HepG2 (cell line): ENCODE measurements around the gene NCOA3. TPM values are rescaled to one million over a fixed set of nuclear protein-coding genes. Genes with fewer than 3 reads are reported as not detected.

Experiments used
- ATF1 ChIP-seq: IDR thresholded peaks from 2 replicates; pipeline ENCODE4 v1.6.1; 2016; ENCODE audit warnings: mild to moderate bottlenecking, control low read depth
- BCL6 ChIP-seq: IDR thresholded peaks from 2 replicates; pipeline ENCODE4 v1.6.1; 2016; ENCODE audit warnings: missing genetic modification reagents, missing compliant biosample characterization
- CEBPB ChIP-seq: IDR thresholded peaks from 2 replicates; pipeline ENCODE4 v1.6.1; 2011; ENCODE audit warnings: low read depth, low read length, improper control_type of control experiment, borderline replicate concordance
- EP300 ChIP-seq, 3 experiments: sonication (generic) in 1 of 3; formaldehyde crosslinking in 1 of 3; IDR thresholded peaks; 2 replicates each; pipeline versions ENCODE4 v1.5.1 to v1.6.1; 2011 to 2020; ENCODE audit warnings: low read depth in 2 of 3, low read length in 2 of 3, borderline replicate concordance in 1 of 3, improper control_type of control experiment in 1 of 3, mild to moderate bottlenecking in 1 of 3, missing genetic modification reagents in 1 of 3, moderate library complexity in 1 of 3
- FOXM1 ChIP-seq: sonication (generic); formaldehyde crosslinking; IDR thresholded peaks from 2 replicates; pipeline ENCODE4 v1.5.0; 2020; ENCODE audit warnings: missing genetic modification reagents
- NFRKB ChIP-seq: fragments of 450-650 bp; IDR thresholded peaks from 2 replicates; pipeline ENCODE4 v1.6.1; 2017
- POGZ ChIP-seq: sonication (generic); formaldehyde crosslinking; IDR thresholded peaks from 2 replicates; pipeline ENCODE4 v1.4.0; 2020; ENCODE audit warnings: mild to moderate bottlenecking, missing genetic modification reagents
- RFXANK ChIP-seq: IDR thresholded peaks from 2 replicates; pipeline ENCODE4 v1.6.1; 2016
- SIN3A ChIP-seq: IDR thresholded peaks from 2 replicates; pipeline ENCODE4 v1.6.1; 2011; ENCODE audit warnings: low read depth, mild to moderate bottlenecking, control low read depth, low read length, borderline replicate concordance
- ZMYM3 ChIP-seq: sonication (generic); formaldehyde crosslinking; IDR thresholded peaks from 2 replicates; pipeline ENCODE4 v1.5.1; 2020; ENCODE audit warnings: mild to moderate bottlenecking, missing genetic modification reagents
- ZNF660 ChIP-seq: sonication (generic); formaldehyde crosslinking; IDR thresholded peaks from 2 replicates; pipeline ENCODE4 v1.5.1; 2020; ENCODE audit warnings: mild to moderate bottlenecking, low read depth, missing genetic modification reagents, borderline replicate concordance
- polyA plus RNA-seq, 8 experiments: library from polyadenylated mRNA; depleted of rRNA in 3 of 8; stranded (reverse) in 7 of 8; unstranded in 1 of 8; fragments of >200 nt; fragmentation: Illumina TruSeq in 4 of 8; extraction: Trizol in 4 of 8; gene quantifications; 2 replicates each; pipeline versions ENCODE4 v1.2.1 to v1.2.3, GENCODE V29; 2011 to 2016; ENCODE audit warnings: low read depth in 4 of 8, missing spikeins in 1 of 8, mixed read lengths in 1 of 8; ENCODE audit not compliant: insufficient read depth in 1 of 8
- total RNA-seq, 5 experiments: library from RNA; depleted of rRNA; stranded (reverse); fragments of >200 nt; fragmentation: Illumina TruSeq; extraction: Trizol; gene quantifications; 2 replicates each; pipeline ENCODE4 v1.2.3, GENCODE V29; 2016; ENCODE audit warnings: low read depth in 1 of 5
- TF ChIP-seq, protein P1 (sequence below): sonication (generic); formaldehyde crosslinking; IDR thresholded peaks from 2 replicates; pipeline ENCODE4 v1.4.0; 2020; ENCODE audit warnings: missing genetic modification reagents
- TF ChIP-seq, protein P2 (sequence below): IDR thresholded peaks from 2 replicates; pipeline ENCODE4 v1.6.1; 2018; ENCODE audit warnings: missing genetic modification reagents

NCOA3 gene
- total and polyA plus RNA-seq, 2 of the 13 experiments (the other 11 are each of a cell fraction or from before 2014, with no cell fraction given), result 35.0 to 56.8 TPM

DNA sequence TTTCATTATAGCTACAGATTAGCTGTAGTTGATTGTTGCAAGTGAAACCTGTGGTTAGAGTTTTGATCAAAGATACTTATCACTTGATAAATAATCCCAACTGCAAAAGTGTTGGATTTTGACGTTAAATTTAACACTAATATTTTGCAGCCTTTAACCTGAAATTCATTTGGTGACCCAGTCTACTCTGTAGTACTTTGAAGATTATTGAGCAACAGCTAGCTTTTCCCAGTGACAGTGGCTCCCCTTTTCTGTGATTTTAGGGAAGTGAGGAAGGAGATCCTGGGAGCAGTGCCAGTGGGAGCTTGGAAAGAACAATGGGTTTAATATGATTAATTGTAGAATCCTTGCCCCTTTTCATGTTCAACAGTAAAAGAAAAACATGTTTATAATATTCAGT is 76.9 kb downstream of the NCOA3 start (continued):
- TF ChIP-seq, protein P1, sequence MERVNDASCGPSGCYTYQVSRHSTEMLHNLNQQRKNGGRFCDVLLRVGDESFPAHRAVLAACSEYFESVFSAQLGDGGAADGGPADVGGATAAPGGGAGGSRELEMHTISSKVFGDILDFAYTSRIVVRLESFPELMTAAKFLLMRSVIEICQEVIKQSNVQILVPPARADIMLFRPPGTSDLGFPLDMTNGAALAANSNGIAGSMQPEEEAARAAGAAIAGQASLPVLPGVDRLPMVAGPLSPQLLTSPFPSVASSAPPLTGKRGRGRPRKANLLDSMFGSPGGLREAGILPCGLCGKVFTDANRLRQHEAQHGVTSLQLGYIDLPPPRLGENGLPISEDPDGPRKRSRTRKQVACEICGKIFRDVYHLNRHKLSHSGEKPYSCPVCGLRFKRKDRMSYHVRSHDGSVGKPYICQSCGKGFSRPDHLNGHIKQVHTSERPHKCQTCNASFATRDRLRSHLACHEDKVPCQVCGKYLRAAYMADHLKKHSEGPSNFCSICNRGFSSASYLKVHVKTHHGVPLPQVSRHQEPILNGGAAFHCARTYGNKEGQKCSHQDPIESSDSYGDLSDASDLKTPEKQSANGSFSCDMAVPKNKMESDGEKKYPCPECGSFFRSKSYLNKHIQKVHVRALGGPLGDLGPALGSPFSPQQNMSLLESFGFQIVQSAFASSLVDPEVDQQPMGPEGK (CRISPR knock-in tag), result no peak
- TF ChIP-seq POGZ (CRISPR knock-in tag) (no peak), ATF1 (CRISPR knock-in tag) (no peak), RFXANK (no peak), SIN3A (no peak), FOXM1 (CRISPR knock-in tag) (no peak), CEBPB (peak; percentile 74), EP300 (IDR thresholded peaks at IDR 0.05; ENCODE audit: low read depth in 2 of 2, low read length in 2 of 2) (no peak), EP300 (CRISPR knock-in tag; IDR thresholded peaks at IDR 0.05; ENCODE audit: borderline replicate concordance) (no peak), ZNF660 (CRISPR knock-in tag) (no peak), BCL6 (CRISPR knock-in tag) (0 out of 2 replicates have a peak, but pooled peaks have one; percentile 14), NFRKB (no peak), ZMYM3 (CRISPR knock-in tag) (no peak)
- TF ChIP-seq, protein P2, sequence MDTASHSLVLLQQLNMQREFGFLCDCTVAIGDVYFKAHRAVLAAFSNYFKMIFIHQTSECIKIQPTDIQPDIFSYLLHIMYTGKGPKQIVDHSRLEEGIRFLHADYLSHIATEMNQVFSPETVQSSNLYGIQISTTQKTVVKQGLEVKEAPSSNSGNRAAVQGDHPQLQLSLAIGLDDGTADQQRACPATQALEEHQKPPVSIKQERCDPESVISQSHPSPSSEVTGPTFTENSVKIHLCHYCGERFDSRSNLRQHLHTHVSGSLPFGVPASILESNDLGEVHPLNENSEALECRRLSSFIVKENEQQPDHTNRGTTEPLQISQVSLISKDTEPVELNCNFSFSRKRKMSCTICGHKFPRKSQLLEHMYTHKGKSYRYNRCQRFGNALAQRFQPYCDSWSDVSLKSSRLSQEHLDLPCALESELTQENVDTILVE (CRISPR knock-in tag), result no peak
